Esophagus mucosa (tissue), 1 donor: Measurements from ENCODE around the gene CRYZ. TPM values are rescaled to one million over a fixed set of nuclear protein-coding genes. Genes with fewer than 3 reads are reported as not detected.
A peak's percentile ranks its signal among the peaks of the same experiment; 100 is the strongest.
"Not testable (repeated sequence)": the region's sequence is repeated elsewhere in the genome, so short reads cannot be mapped to it uniquely, and the experiment has no call there.

Experiments used
- ATAC-seq: fragments of 200-7000 bp; cut with Tn5 transposase; one replicate; pipeline ENCODE4 v1.9.1; 2020
- total RNA-seq: library from RNA; stranded (reverse); gene quantifications from one replicate; pipeline ENCODE4 v1.2.4, GENCODE V29; 2023
- donor health status: DM: yes; HTN: yes; CAD: no.

The CRYZ gene, protein sequence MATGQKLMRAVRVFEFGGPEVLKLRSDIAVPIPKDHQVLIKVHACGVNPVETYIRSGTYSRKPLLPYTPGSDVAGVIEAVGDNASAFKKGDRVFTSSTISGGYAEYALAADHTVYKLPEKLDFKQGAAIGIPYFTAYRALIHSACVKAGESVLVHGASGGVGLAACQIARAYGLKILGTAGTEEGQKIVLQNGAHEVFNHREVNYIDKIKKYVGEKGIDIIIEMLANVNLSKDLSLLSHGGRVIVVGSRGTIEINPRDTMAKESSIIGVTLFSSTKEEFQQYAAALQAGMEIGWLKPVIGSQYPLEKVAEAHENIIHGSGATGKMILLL
- total RNA-seq = 18.0 TPM

DNA sequence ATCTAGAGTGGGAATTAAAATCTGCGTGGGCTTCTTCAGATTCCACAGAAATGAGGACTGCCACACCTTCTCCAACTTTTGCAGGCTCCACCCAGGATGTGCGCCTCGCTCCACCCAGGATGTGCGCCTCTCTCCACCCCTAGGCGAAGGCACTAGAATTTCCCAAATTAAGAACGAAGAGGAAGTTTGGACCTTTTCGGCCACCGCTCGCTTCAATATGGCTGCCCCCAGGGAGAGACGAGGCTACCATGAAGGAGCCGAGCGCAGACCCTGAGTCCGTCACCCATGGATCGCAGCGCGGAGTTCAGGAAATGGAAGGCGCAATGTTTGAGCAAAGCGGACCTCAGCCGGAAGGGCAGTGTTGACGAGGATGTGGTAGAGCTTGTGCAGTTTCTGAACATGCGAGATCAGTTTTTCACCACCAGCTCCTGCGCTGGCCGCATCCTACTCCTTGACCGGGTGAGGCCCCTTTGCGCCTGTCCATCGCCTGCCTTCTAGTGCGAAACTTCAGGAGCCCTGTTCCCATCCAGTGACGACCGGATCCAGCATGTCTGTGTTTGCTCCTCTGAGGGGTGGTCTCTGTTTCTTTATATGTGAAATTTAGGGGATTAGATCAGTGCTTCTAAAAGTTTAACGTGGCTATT is at the start of gene CRYZ, which contains the start of gene TYW3:
TSS of gene CRYZ (minus strand) at position 91 of the 644 bp plus-strand sequence. CDS start 8,229 bp downstream, outside the sequence.
TSS of gene TYW3 (plus strand) at position 193 of the 644 bp plus-strand sequence. CDS start at position 286, 93 bp downstream.
- ATAC-seq = peak; percentile 98

DNA sequence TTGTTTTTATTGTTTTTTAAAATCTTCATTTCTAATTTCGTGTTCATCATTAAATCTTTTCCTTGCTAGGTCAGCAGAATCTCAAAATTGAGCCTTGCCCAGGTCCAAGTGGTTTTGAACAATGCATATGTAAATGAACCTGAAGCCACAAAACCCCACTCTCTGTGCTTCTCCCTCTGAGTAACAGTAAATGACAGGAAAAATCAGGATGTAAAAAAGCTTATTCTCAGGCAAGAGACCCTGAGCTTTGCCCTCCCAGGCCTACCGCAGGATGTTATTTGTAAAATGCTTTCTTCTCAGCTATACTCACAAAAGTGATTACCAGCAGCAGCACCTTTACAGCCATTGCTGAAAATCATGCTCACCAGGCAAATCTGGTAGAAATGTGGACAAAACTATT is 47.7 kb upstream of the CRYZ start:
- ATAC-seq = no peak

DNA sequence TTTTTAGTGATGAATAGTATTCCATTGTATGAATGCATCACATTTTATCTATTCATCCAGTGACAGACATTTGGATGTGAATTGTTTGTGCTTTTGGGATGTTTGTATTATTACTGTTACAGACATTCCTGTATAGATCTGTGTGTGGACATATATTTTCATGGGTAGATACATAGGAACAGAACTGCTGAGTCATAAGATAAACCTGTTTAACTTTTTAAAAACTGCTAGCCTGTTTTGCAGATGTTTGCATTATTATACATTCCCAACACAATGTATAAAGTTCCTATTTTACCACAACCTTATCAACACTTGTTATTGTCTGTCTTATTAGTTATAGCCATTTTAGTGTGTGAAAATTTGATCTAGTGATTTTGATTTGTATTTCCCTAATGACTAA is 46.9 kb upstream of the CRYZ start:
- no peak for ATAC-seq

DNA sequence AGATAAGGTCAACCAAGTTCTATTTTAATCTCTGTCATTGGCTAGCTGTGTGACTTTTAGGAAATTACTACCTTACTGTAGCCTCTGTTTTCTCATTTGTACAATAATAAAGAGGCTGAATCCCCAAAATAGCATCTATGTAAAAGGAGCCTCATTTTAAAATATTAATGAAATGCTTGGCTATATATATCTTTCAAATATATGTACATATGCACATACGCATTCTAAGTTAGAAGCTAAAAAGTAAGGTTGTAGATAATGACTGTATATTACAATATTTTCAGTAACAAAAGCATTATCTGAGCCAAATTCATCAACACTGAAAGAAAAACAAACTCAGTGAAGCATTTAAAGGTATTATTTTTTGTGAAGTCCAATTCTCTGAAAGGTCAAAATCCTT is 44.7 kb upstream of the CRYZ start:
- no peak for ATAC-seq

DNA sequence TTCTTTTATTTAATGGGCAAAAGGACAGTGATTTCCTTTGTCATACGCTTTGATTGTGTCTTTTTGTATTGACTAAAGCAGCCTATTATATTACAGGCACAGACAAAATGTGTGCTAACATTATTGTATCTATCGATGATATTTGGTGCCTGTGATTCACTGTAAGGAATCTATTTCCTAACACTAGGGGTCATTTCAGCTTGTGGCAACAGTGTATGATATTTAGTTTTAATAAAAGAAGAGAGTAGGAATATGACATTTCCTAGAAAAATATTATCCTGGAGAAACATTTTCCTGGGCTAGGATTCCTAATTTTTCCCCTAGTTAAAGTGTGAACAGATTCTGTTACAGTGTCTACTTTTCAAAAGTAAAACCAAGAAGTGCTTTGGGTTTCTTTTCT is 42.9 kb upstream of the CRYZ start:
- no peak for ATAC-seq

DNA sequence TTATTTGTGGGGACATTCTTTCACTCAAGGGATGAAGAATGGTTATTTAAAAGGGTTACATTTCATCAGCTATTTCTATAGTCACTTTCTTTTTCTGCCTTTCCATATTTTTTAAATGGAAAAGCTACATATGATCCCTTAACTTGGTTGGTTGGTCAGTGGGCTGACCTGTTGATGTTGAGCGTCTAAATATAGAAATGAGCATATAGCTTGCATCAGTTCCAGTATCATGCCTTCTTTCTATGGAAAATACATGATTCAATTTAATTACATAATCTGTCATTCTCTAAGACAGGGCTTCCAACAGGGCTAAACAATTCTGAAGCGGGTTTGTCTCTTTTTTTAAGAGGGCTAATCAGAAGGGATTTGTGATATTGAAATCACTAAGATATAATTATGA is 40.7 kb upstream of the CRYZ start:
- no peak for ATAC-seq

DNA sequence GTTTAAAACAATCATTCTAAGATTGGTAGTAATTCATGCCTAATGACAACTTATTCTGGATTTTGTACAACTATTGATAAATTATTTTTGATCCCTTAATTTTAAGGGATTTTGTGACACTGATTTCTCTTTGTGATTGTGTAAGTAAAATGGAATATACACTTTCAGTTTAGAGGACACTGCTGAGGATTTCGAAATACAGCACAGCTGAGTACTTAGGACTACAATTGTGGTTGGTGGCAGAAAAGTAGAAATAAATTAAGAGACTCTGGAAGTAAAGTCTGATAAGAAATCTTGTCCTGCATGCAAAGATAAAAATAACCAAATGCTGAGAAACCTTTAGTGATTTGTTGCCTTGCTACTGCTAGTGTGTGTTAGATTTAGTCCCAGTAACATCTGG is 40.1 kb upstream of the CRYZ start:
- no peak for ATAC-seq

DNA sequence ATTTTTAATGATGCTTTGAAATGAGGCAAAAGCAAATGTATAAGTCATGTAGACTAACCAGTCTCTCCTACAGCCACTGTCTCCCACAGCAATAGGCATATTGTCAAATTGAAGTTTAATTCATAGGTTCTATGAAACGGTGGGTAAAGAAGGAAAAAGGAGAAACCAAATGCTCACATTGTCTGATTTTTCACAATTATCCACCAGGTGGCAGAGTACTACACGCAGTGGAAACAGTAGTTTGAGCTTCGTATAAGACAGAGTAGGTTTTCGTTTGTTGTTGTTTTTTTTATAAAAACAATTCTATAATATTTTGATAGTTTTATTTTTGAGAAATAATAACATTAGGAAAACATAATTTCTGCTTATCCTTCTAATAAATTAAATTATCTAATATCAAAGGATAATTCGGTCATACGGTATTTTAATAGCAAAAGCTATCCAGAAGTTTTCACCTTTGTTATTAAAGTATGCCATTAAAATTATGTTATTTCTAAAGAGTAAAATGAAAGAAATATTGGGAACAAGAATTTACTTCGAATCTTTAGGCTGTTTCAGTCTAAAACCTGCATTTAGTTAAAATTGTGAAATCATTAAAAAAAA is 39.2 kb upstream of the CRYZ start:
- no peak for ATAC-seq

DNA sequence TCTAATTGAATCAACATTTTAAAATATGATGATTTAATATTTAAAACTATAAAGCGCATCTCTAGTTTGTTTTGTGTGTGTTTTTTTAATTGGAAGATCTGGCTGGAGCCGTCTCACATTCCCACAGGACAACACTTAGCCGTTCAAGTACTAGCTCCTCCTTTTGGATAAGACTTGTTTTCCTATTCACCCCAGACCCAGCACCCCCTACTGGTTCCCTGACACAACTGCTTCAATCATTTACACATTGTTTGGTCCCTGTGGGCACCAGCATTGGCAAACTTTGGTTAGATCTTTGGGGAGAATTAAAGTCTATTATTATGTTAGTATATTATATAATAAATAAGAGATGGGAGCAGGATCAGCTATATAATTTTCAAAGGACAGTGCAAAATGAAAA is 34.6 kb upstream of the CRYZ start:
- ATAC-seq = no peak

DNA sequence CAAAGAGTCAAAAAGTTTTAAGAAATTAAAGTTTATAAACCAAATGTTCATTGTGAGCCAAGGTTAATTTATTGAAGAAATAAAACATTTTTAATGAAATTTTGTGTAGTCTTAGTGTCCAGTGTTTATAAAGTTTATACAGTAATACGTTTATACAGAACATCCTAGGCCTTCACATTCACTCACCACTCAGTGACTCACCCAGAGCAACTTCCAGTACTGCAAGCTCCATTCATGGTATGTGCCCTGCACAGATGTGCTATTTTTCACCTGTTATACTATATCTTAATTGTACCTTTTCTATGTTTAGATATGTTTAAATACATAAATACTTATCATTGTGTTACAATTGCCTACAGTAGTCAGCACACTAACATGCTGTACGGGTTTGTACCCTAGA is 33.7 kb upstream of the CRYZ start:
- no peak for ATAC-seq

DNA sequence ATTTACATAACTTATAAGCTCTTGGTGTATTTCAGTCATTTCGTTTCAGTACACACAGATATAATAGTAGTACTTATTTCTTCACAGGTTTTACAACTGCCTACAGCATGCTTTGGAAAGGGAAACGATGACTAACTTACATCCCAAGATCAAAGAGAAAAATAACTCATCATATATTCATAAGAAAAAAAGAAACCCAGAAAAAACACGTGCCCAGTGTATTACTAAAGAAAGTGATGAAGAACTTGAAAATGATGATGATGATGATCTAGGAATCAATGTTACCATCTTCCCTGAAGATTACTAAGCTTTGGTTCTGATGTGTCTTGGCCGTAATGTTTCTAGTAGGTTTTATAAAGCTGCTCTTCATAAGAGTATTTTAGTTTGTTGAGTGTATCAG is 31.0 kb upstream of the CRYZ start:
- no peak for ATAC-seq

DNA sequence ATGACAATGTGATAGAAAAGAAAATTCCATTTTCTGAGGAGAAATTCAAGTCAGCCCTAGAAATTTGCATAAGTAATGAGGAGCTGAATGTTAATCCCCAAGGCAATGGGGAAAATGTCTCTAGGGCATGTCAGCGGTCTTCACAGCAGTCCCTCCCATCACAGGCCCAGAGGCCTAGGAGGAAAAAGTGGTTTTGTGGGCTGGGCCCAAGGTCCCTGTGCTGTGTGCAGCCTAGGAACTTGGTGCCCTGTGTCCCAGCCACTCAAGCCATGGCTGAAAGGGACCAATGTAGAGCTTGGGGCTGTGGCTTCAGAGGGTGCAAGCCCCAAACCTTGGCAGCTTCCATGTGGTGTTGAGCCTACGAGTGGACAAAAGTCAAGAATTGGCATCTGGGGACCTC is 23.8 kb upstream of the CRYZ start:
- ATAC-seq = not testable (repeated sequence)

DNA sequence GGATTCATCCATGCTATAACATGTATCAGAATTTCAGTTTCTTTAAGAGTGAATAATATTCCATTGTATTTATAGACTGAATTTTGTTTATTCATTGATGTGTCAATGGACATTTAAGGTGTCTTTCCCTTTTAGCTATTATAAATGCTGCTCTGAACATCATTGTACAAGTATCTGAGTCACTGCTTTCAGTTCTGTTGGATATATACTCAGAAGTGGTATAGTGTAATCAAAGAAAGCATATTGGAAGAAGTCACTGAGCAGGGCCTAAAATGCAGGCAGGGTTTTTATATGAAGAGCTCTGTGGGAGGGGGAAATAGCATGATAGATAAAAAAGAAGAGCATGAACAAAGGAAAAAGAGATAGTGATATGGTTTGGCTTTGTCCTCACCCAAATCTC is 22.6 kb upstream of the CRYZ start:
- no peak for ATAC-seq

DNA sequence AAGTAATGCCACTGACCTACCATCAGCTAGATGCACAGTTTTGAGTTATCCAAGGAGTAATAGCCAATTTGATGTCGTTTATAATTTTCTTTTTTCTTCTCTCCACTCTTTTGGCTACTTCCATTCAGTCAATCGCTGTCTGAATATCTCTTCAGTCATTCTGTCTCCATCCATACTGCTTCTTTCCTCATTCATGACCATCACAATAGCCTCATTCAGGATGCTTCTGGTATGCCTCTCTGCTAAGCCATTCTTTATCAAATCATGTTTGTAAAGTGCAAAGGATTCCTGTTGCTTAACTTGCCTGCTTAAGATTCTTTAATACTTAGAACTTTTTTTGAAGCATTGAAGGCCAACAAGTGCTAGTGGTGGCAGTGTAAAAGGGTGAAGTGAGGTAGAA is 20.3 kb upstream of the CRYZ start:
- no peak for ATAC-seq

DNA sequence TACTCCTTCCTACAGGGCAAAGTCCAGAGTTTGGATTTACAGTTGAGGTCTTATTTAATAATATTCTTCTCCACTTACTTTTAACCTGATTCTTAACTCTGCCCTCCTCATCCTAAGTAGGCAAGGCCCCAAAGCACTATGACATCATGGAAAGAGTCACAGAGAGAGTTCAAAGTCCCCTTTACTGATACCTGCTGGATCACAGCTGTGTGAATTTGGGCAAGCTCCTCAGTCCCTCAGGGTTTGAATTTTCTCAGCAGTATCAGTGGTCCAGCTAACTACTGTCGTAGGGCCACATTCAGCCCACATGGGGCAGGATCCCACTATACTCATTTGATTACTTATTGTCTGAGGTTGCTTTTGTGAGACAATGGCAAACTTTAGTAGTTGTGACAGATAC is 16.1 kb upstream of the CRYZ start:
- no peak for ATAC-seq

DNA sequence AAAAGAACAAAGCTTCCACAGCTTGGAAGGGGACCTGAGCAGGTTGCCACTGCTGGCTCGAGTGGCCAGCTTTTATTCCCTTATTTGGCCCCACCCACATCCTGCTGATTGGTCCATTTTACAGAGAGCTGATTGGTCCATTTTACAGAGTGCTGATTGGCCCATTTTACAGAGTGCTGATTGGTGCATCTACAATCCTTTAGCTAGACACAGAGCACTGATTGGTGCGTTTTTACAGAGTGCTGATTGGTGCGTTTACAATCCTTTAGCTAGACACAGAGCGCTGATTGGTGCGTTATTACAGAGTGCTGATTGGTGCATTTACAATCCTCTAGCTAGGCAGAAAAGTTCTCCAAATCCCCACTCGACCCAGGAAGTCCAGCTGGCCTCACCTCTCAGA is 12.4 kb upstream of the CRYZ start:
- ATAC-seq = not testable (repeated sequence)

DNA sequence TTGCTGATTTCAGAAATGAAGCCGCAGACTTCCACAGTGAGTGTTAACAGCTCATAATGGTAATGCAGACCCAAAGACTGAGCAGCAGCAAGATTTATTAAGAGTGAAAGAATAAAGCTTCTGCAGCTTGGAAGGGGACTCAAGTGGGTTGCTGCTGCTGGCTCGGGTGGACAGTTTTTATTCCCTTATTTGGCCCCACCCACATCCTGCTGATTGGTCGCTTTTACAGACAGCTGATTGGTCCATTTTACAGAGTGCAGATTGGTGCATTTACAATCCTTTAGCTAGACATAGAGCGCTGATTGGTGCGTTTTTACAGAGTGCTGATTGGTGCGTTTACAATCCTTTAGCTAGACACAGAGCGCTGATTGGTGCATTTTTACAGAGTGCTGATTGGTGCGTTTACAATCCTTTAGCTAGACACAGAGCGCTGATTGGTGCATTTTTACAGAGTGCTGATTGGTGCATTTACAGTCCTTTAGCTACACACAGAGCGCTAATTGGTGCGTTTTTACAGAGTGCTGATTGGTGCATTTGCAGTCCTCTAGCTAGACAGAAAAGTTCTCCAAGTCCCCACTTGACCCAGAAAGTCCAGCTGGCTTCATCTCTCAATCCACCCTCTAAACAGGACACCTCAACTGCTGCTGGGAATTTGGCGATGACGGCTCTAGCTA is 7.6 kb upstream of the CRYZ start:
- ATAC-seq = not testable (repeated sequence)

DNA sequence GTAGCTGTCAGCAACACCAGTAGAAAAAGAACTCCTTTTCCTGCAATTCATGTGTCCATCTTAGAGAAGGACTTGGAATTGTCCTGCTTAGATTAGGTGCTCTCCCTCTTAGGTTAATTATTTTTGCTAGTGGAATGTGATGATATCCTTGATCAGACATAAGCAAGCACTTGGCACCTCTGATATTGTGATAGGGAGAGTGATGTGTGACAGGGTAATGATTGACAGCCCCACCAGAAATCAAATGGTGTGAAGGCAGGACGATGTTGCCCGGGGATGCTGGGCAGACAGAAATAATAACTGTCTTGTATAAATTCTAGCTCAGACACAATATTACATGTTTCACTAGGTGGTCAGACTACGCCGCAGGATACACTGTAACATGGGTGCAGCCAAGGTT is 4.5 kb upstream of the CRYZ start:
- ATAC-seq = no peak

DNA sequence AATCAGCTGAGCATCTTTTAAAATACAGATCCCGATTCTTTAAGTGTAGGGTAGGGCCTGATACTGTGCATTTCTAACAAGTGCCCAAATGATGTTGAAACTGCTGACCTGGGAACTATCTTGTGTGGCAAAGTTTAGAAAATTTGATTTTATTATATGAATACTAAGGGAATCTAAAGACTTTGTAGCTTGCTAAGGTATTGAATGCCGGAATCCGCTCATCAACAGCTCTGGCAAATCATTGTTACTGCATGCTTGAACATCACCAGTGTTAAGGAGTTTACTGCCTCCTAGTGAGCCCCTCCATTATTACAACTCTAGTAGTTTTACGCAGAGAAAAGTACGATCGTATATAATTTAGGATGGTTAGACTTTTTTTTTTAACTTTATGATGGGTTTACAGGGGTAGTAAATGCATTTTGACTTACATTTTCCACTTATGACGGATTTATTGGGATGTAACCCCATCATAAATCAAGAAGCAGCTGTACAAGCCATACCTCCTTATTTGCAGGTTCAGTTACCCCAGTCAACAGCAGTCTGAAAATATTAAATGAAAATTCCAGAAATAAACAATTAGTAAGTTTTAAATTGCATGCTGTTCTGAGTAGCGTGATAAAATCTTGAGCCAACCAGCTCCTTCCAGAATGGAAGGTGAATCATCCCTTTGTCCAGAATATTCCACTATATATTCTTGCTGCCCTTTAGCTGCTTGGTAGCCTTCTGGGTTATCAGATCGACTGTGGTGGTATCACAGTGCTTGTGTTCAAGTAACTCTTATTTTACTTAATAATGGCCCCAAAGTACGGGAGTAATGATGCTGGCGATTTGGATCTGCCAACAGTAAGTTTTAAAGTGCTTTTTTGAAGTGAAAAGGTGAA is 994 bp upstream of the CRYZ start:
- ATAC-seq = peak; percentile 78

DNA sequence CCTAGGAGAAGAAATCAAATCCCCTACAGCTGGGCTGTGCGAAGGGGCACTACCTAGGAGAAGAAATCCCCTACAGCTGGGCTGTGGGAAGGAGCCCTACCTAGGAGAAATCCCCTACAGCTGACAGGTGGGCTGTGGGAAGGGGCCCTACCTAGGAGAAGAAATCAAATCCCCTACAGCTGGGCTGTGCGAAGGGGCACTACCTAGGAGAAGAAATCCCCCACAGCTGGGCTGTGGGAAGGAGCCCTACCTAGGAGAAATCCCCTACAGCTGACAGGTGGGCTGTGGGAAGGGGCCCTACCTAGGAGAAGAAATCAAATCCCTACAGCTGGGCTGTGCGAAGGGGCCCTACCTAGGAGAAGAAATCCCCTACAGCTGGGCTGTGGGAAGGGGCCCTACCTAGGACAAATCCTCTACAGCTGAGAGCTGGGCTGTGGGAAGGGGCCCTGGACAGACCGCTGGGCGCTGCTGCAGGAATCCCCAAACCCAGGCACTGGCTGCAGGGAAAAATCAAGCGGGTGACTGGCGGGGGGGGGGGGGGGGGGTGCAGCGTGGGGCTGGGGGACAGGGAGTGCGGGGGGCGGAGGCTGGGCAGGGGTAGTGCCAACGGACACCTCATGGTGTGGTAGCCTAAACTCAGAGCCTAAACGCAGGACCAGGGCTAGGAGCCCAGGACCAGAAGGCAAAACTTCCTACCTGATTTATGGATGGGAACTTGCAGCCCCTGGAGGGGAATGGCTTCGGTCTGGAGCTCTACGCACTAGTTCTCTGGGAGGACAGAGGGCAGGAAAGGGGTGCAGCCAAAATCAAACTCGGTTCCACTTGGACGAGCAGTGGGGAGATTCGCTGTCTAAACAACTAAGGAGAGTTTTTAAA is 541 bp downstream of the CRYZ start:
- peak; percentile 42 for ATAC-seq

DNA sequence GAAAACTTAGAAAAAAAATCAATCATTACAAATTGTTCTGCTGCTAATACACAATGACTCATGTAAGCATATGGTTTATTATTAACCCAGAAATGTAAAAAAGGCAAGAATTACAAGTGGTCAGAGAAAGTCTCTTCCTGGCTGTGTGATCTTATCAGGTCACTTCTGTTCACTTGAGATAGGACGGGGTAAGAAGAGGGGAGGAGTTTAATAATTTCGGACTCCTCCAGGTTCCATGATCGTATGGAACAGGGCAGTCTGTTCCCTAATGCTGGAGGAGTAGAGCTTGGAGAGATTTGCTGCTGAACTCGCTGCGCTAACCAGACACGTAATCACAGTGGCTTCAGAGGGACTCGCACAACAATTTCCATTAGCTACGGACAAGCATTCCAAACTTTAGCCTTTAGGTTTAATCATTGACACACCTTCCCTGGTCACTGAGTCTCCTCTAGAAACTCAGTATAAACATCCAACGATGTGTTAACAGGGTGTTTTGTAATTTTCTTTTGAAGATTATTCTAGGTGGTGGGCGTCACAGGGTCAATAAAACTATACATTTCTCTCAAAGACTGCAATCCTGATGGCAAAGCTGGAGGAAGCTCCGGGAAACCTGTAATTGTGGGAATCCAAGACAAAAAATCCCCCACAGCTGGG is 1.3 kb downstream of the CRYZ start:
- ATAC-seq = no peak
